ENCODE results near the gene ELP1. TPM values are rescaled to one million over a fixed set of nuclear protein-coding genes. Genes with fewer than 3 reads are reported as not detected.

ELP1 gene
- total and polyA plus RNA-seq, 2 experiments from 2014 or later = 9.1 to 46.3 TPM

- H3K9me3 Mint-ChIP-seq = no peaks in the 10 kb centered on the region
- H4K20me1 ChIP-seq (replicated peaks; ENCODE audit: insufficient read depth) = peaks cover 6% of the 10 kb centered on the region; the same call in 1 of the 2 replicates
- H3K4me3 Mint-ChIP-seq = no peak overlapping the region
- no peak overlapping the region for H3K27ac ChIP-seq (ENCODE audit: low read depth)
- peaks cover 10% of the 10 kb centered on the region; the same call in 1 of the 2 replicates for H3K36me3 ChIP-seq (ENCODE audit: insufficient read depth)
- no peak overlapping the region for H3K4me3 ChIP-seq
- DNase-seq (ENCODE audit: low spot score) (no peak), ATAC-seq (no peak)
- H3K4me1 Mint-ChIP-seq = no peaks in the 10 kb centered on the region
- H2AFZ ChIP-seq = no peak overlapping the region
- no peaks in the 10 kb centered on the region for H3K9me2 ChIP-seq (ENCODE audit: insufficient read depth)
- no peak overlapping the region for H3K27ac Mint-ChIP-seq
- H3K4me1 ChIP-seq (ENCODE audit: insufficient read depth) = no peaks in the 10 kb centered on the region
- TF ChIP-seq ZNF114 (CRISPR knock-in tag; IDR thresholded peaks at IDR 0.05) (no peak), EZH2 (IDR thresholded peaks at IDR 0.05; ENCODE audit: low read depth, unreplicated experiment) (no peak), CREB1 (CRISPR knock-in tag; IDR thresholded peaks at IDR 0.05; ENCODE audit: low read depth) (no peak), ETS1 (IDR thresholded peaks at IDR 0.05) (no peak), CTCF (conservative IDR thresholded peaks at IDR 0.05; ENCODE audit: low read depth in 2 of 2) (no peak), ZNF331 (CRISPR knock-in tag; IDR thresholded peaks at IDR 0.05; ENCODE audit: low read depth) (no peak), JUNB (IDR thresholded peaks at IDR 0.05; ENCODE audit: unreplicated experiment) (no peak), POLR2AphosphoS5 (IDR thresholded peaks at IDR 0.05; ENCODE audit: low read depth) (no peak), NANOG (IDR thresholded peaks at IDR 0.05; ENCODE audit: borderline replicate concordance) (no peak), ZNF462 (CRISPR knock-in tag; IDR thresholded peaks at IDR 0.05) (no peak), REST (IDR thresholded peaks at IDR 0.05; ENCODE audit: unreplicated experiment) (no peak)
- H3K4me2 ChIP-seq = no peak overlapping the region
- no peaks in the 10 kb centered on the region for H3K79me2 ChIP-seq (replicated peaks; ENCODE audit: insufficient read depth)
- H3K27me3 Mint-ChIP-seq (ENCODE audit: insufficient read depth, low read depth, poor library complexity) = no peaks in the 10 kb centered on the region
- peaks cover 16% of the 10 kb centered on the region; the same call in 2 of the 3 replicates for H3K36me3 Mint-ChIP-seq (ENCODE audit: low read depth)
- no peaks in the 10 kb centered on the region for H3K27me3 ChIP-seq (ENCODE audit: insufficient read depth)
- H3F3A ChIP-seq (replicated peaks; ENCODE audit: low read depth) = no peaks in the 10 kb centered on the region
Observed at GRCh38 chr9:108980893-108981292, 47.0 kb upstream of the ELP1 start.

Data from GM23338 (cell line).